Stomach (tissue), 4 donors: ENCODE data around the gene TRIM69.

ENCODE experiments used
- CTCF ChIP-seq, 7 experiments: fragments of 450-650 bp in 4 of 7; fragments of 200-600 bp in 3 of 7; sonication (generic) in 3 of 7; IDR thresholded peaks; one replicate each; pipeline ENCODE4 v1.5.1; 2016 to 2019; ENCODE audit warnings: antibody characterized with exemption in 7 of 7, control low read depth in 2 of 7, mild to moderate bottlenecking in 1 of 7
- POLR2A ChIP-seq, 4 donors: fragments of 450-650 bp; IDR thresholded peaks; one replicate each; pipeline ENCODE4 v1.6.1; 2016; ENCODE audit warnings: antibody characterized with exemption in 4 of 4, control low read depth in 2 of 4, mild to moderate bottlenecking in 1 of 4, moderate library complexity in 1 of 4
- POLR2AphosphoS5 ChIP-seq, 3 donors: sonication (generic); formaldehyde crosslinking; IDR thresholded peaks; one replicate each; pipeline ENCODE4 v1.6.1; 2016; ENCODE audit warnings: antibody characterized with exemption in 3 of 3

DNA sequence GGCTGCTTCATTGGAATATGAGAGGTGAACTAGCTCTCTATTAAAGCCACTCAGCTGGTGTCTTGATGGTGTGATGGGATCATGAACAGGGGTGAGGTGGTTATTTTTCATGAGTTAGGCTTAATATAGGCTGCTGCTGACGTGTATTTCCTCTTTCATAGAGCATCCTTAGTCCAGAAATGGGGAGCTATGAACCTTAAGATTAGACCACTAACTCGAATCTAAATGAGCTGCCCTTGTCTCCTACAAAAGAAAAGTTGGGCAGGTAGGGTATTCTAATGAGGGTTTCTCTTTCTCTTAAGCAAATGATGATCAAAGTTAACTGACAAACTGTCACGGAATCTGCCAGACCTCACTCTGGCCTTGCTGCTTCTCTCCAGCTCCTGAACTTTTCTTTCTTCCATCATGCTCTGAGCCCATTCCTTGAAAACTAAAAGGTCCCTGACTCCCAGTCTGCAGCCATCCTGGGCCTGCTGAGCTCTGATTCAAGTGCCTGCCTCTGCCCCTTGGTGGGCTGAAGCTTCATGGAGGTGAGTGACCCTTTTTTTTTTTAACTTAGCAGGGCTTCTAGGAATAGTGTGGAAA, at the start of gene TRIM69:
- TF ChIP-seq CTCF (IDR thresholded peaks at IDR 0.05) (no peak), POLR2A (IDR thresholded peaks at IDR 0.05) (no peak), POLR2AphosphoS5 (IDR thresholded peaks at IDR 0.05) (no peak)
